MM.1S (cell line): ENCODE measurements around the gene CNTROB.

ENCODE experiments used
- EZH2 ChIP-seq: fragments of 300-600 bp; sonication (generic); optimal IDR thresholded peaks from 2 replicates; pipeline ENCODE3; 2017; ENCODE audit warnings: low read depth, mild to moderate bottlenecking, antibody characterized with exemption, low read length, mixed read lengths
- TF ChIP-seq, protein P1 (sequence below): fragments of 300-600 bp; sonication (generic); IDR thresholded peaks from 2 replicates; pipeline ENCODE4 v1.5.1; 2016; ENCODE audit warnings: antibody characterized with exemption, low read length, mixed read lengths

DNA sequence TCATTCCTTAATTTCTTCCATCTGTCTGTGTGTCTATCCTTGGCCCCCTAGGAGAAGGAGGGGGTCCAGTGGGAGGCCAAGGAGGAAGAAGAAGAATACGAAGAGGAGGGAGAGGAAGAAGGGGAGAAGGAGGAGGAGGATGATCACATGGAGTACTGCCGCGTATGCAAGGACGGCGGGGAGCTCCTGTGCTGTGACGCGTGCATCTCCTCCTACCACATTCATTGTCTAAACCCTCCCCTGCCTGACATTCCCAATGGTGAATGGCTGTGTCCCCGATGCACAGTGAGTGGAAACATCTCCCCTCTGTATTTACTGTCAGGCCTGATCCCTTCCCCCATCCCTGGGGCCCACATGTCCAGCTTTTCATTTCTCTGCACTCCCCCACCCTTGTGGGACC is 37.1 kb upstream of the CNTROB start:
- TF ChIP-seq, protein P1, sequence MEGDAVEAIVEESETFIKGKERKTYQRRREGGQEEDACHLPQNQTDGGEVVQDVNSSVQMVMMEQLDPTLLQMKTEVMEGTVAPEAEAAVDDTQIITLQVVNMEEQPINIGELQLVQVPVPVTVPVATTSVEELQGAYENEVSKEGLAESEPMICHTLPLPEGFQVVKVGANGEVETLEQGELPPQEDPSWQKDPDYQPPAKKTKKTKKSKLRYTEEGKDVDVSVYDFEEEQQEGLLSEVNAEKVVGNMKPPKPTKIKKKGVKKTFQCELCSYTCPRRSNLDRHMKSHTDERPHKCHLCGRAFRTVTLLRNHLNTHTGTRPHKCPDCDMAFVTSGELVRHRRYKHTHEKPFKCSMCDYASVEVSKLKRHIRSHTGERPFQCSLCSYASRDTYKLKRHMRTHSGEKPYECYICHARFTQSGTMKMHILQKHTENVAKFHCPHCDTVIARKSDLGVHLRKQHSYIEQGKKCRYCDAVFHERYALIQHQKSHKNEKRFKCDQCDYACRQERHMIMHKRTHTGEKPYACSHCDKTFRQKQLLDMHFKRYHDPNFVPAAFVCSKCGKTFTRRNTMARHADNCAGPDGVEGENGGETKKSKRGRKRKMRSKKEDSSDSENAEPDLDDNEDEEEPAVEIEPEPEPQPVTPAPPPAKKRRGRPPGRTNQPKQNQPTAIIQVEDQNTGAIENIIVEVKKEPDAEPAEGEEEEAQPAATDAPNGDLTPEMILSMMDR: no peak
- no peak for TF ChIP-seq EZH2
